ENCODE results near the gene SLC26A8. TPM values are rescaled to one million over a fixed set of nuclear protein-coding genes. Genes with fewer than 3 reads are reported as not detected.

Gene SLC26A8
- total RNA-seq, 4 donors from 2014 or later, result not detected

- no peak overlapping the region for H3K4me3 ChIP-seq (ENCODE audit: low read depth, poor library complexity, severe bottlenecking)
- WGBS, 2 donors, result 96 to 97% methylated on average over 4 of the region's 4 CpGs
- intact Hi-C loops (cut with DNase I; ENCODE audit: low total_unique reads), result no loop called here
- TF ChIP-seq CTCF (IDR thresholded peaks at IDR 0.05) (no peak), POLR2A (IDR thresholded peaks at IDR 0.05) (no peak)
- DNase-seq (ENCODE audit: low spot score in 2 of 2), result no peak
These were observed 124.0 kb downstream of the SLC26A8 start for GRCh38 chr6:35900448-35900847.

- 92 to 97% methylated on average over 2 of the region's 2 CpGs for WGBS, 2 donors
- H3K4me3 ChIP-seq (ENCODE audit: low read depth, poor library complexity, severe bottlenecking), result no peak overlapping the region
- TF ChIP-seq CTCF (IDR thresholded peaks at IDR 0.05), result no peak
- no peak for TF ChIP-seq POLR2A (IDR thresholded peaks at IDR 0.05)
- no peak for DNase-seq (ENCODE audit: low spot score in 2 of 2)
- intact Hi-C loops (cut with DNase I; ENCODE audit: low total_unique reads), result no loop called here
These were observed 126.4 kb downstream of the SLC26A8 start for GRCh38 chr6:35898003-35898402.

GRCh38 chr6:35897486-35897885 is 127.0 kb downstream of the SLC26A8 start:
- TF ChIP-seq CTCF (IDR thresholded peaks at IDR 0.05) (no peak), POLR2A (IDR thresholded peaks at IDR 0.05) (no peak)
- DNase-seq (ENCODE audit: low spot score in 2 of 2), result no peak
- intact Hi-C loops (cut with DNase I; ENCODE audit: low total_unique reads), result no loop called here
- H3K4me3 ChIP-seq (ENCODE audit: low read depth, poor library complexity, severe bottlenecking), result no peak overlapping the region
- 92 to 98% methylated on average over 4 of the region's 4 CpGs for WGBS, 2 donors

GRCh38 chr6:35897036-35897435 is 127.4 kb downstream of the SLC26A8 start:
- no peak overlapping the region for H3K4me3 ChIP-seq (ENCODE audit: low read depth, poor library complexity, severe bottlenecking)
- intact Hi-C loops (cut with DNase I; ENCODE audit: low total_unique reads), result no loop called here
- DNase-seq (ENCODE audit: low spot score in 2 of 2), result no peak
- 97 to 98% methylated on average over 3 of the region's 3 CpGs for WGBS, 2 donors
- no peak for TF ChIP-seq POLR2A (IDR thresholded peaks at IDR 0.05)
- TF ChIP-seq CTCF (IDR thresholded peaks at IDR 0.05), result no peak

GRCh38 chr6:35896228-35896627 is 128.2 kb downstream of the SLC26A8 start:
- no peak for DNase-seq (ENCODE audit: low spot score in 2 of 2)
- TF ChIP-seq CTCF (IDR thresholded peaks at IDR 0.05) (no peak), POLR2A (IDR thresholded peaks at IDR 0.05) (no peak)
- intact Hi-C loops (cut with DNase I; ENCODE audit: low total_unique reads), result no loop called here
- no peak overlapping the region for H3K4me3 ChIP-seq (ENCODE audit: low read depth, poor library complexity, severe bottlenecking)
- 93 to 95% methylated on average over 1 of the region's 1 CpG for WGBS, 2 donors

GRCh38 chr6:35895560-35895959 is 128.9 kb downstream of the SLC26A8 start:
- 62 to 69% methylated on average over 3 of the region's 3 CpGs for WGBS, 2 donors
- DNase-seq (ENCODE audit: low spot score in 2 of 2), result no peak
- TF ChIP-seq CTCF (IDR thresholded peaks at IDR 0.05), result no peak
- TF ChIP-seq POLR2A (IDR thresholded peaks at IDR 0.05), result no peak
- intact Hi-C loops (cut with DNase I; ENCODE audit: low total_unique reads), result no loop called here
- no peak overlapping the region for H3K4me3 ChIP-seq (ENCODE audit: low read depth, poor library complexity, severe bottlenecking)
